SK-N-SH (cell line): ENCODE data around the gene PAWR.

Experiments
- EP300 ChIP-seq, 2 experiments: IDR thresholded peaks; 2 replicates each; pipeline versions ENCODE4 v1.4.0 to v1.6.1; 2012; ENCODE audit warnings: borderline replicate concordance in 1 of 2, low read depth in 1 of 2, low read length in 1 of 2
- RAD21 ChIP-seq: IDR thresholded peaks from 2 replicates; pipeline ENCODE4 v1.6.1; 2012; ENCODE audit warnings: mild to moderate bottlenecking, low read length
- RXRA ChIP-seq: IDR thresholded peaks from 2 replicates; pipeline ENCODE4 v1.4.0; 2012; ENCODE audit warnings: low read depth, mild to moderate bottlenecking, borderline replicate concordance
- TAF1 ChIP-seq: IDR thresholded peaks from 2 replicates; pipeline ENCODE4 v1.6.1; 2012; ENCODE audit warnings: low read depth, mild to moderate bottlenecking, low read length, moderate library complexity, borderline replicate concordance
- TF ChIP-seq, protein P1 (sequence below): fragments of 200-600 bp; sonication (generic); IDR thresholded peaks from 2 replicates; pipeline ENCODE4 v1.6.1; 2017; ENCODE audit warnings: antibody characterized with exemption, mild to moderate bottlenecking, moderate library complexity
- TF ChIP-seq, protein P2 (sequence below): IDR thresholded peaks from 2 replicates; pipeline ENCODE4 v1.6.1; 2012; ENCODE audit warnings: mild to moderate bottlenecking, low read depth, low read length, moderate library complexity
- TF ChIP-seq, protein P3 (sequence below): IDR thresholded peaks from 2 replicates; pipeline ENCODE4 v1.4.0; 2012; ENCODE audit warnings: low read depth, borderline replicate concordance

DNA sequence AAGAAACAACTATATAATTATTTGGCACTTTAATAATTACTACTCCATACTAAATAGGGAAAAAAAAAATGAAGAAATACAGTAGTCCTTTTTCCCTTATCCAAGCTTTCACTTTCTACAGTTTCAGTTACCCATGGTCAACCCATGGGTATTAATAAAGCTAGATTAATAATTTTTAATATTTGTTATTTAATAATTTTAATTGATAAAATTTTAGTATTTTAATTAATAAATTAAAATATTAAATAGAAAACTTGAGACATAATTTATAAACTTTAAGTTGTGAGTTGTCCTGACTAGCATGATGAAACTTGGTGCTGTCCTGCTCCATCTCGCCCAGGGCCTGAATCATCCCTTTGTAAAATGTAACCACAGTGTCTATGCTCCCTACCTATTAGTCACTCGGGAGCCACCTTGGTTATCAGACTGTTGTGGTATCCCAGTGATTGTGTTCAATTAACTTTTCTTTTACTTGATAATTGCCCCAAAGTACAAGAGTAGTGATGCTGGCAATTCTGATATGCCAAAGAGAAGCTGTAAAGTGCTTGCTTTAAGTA lies 71.8 kb downstream of the PAWR start:
- TF ChIP-seq, protein P1, sequence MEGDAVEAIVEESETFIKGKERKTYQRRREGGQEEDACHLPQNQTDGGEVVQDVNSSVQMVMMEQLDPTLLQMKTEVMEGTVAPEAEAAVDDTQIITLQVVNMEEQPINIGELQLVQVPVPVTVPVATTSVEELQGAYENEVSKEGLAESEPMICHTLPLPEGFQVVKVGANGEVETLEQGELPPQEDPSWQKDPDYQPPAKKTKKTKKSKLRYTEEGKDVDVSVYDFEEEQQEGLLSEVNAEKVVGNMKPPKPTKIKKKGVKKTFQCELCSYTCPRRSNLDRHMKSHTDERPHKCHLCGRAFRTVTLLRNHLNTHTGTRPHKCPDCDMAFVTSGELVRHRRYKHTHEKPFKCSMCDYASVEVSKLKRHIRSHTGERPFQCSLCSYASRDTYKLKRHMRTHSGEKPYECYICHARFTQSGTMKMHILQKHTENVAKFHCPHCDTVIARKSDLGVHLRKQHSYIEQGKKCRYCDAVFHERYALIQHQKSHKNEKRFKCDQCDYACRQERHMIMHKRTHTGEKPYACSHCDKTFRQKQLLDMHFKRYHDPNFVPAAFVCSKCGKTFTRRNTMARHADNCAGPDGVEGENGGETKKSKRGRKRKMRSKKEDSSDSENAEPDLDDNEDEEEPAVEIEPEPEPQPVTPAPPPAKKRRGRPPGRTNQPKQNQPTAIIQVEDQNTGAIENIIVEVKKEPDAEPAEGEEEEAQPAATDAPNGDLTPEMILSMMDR = no peak
- no peak for TF ChIP-seq EP300 (IDR thresholded peaks at IDR 0.05; ENCODE audit: borderline replicate concordance in 1 of 2, low read depth in 1 of 2, low read length in 1 of 2)
- TF ChIP-seq TAF1 = no peak
- no peak for TF ChIP-seq RAD21
- TF ChIP-seq, protein P2, sequence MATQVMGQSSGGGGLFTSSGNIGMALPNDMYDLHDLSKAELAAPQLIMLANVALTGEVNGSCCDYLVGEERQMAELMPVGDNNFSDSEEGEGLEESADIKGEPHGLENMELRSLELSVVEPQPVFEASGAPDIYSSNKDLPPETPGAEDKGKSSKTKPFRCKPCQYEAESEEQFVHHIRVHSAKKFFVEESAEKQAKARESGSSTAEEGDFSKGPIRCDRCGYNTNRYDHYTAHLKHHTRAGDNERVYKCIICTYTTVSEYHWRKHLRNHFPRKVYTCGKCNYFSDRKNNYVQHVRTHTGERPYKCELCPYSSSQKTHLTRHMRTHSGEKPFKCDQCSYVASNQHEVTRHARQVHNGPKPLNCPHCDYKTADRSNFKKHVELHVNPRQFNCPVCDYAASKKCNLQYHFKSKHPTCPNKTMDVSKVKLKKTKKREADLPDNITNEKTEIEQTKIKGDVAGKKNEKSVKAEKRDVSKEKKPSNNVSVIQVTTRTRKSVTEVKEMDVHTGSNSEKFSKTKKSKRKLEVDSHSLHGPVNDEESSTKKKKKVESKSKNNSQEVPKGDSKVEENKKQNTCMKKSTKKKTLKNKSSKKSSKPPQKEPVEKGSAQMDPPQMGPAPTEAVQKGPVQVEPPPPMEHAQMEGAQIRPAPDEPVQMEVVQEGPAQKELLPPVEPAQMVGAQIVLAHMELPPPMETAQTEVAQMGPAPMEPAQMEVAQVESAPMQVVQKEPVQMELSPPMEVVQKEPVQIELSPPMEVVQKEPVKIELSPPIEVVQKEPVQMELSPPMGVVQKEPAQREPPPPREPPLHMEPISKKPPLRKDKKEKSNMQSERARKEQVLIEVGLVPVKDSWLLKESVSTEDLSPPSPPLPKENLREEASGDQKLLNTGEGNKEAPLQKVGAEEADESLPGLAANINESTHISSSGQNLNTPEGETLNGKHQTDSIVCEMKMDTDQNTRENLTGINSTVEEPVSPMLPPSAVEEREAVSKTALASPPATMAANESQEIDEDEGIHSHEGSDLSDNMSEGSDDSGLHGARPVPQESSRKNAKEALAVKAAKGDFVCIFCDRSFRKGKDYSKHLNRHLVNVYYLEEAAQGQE = no peak
- TF ChIP-seq, protein P3, sequence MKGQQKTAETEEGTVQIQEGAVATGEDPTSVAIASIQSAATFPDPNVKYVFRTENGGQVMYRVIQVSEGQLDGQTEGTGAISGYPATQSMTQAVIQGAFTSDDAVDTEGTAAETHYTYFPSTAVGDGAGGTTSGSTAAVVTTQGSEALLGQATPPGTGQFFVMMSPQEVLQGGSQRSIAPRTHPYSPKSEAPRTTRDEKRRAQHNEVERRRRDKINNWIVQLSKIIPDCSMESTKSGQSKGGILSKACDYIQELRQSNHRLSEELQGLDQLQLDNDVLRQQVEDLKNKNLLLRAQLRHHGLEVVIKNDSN = no peak
- TF ChIP-seq RXRA = no peak
